CD4-positive, alpha-beta T cell (primary cell): ENCODE measurements around the gene IFT43. TPM values are rescaled to one million over a fixed set of nuclear protein-coding genes. Genes with fewer than 3 reads are reported as not detected.

Experiments used
- ATAC-seq: fragments of 200-7000 bp; cut with Tn5 transposase; one replicate; pipeline ENCODE4 v1.10.0; 2022; ENCODE audit warnings: mild to moderate bottlenecking; ENCODE audit not compliant: poor library complexity
- CTCF ChIA-PET: fragments of 350-600 bp; sonication (Branson Sonifier 250); formaldehyde crosslinking; loops from one replicate; lab custom pipeline; 2021; ENCODE audit warnings: antibody characterized with exemption, inconsistent platforms; lab: Charles Lee
- POLR2A ChIA-PET: fragments of 350-600 bp; sonication (Branson Sonifier 250); formaldehyde crosslinking; loops from one replicate; lab custom pipeline; 2021; ENCODE audit warnings: antibody characterized with exemption, inconsistent platforms; lab: Charles Lee
- DNase-seq, 14 experiments: peaks; one replicate each; pipeline ENCODE4 v3.0.0-alpha.2; 2013 to 2020; ENCODE audit warnings: mixed read lengths in 2 of 14
- H3K27ac ChIP-seq, 2 donors: one replicate each; pipeline versions ENCODE4 v1.5.1 to v1.7.0; 2013; ENCODE audit warnings: low read length in 2 of 2, low read depth in 1 of 2, mild to moderate bottlenecking in 1 of 2
- H3K27me3 ChIP-seq, 2 experiments: 1 replicate in 1 of 2; 2 replicates in 1 of 2; pipeline versions ENCODE4 v1.6.1 to v1.7.0; 2013; ENCODE audit warnings: low read length in 2 of 2, control low read depth in 1 of 2, mild to moderate bottlenecking in 1 of 2, moderate library complexity in 1 of 2; ENCODE audit not compliant: insufficient read depth in 2 of 2, control insufficient read depth in 1 of 2
- H3K36me3 ChIP-seq: one replicate; pipeline ENCODE4 v1.6.1; 2013; ENCODE audit warnings: low read length, control low read depth; ENCODE audit not compliant: insufficient read depth
- H3K4me1 ChIP-seq: one replicate; pipeline ENCODE4 v1.6.1; 2013; ENCODE audit warnings: low read length, control low read depth; ENCODE audit not compliant: insufficient read depth
- H3K4me3 ChIP-seq: one replicate; pipeline ENCODE4 v1.5.1; 2013; ENCODE audit warnings: mild to moderate bottlenecking, low read length, moderate library complexity
- H3K9me3 ChIP-seq, 2 experiments: 1 replicate in 1 of 2; 2 replicates in 1 of 2; pipeline versions ENCODE4 v1.6.1 to v1.7.0; 2013; ENCODE audit warnings: low read length in 2 of 2, mild to moderate bottlenecking in 2 of 2, control low read depth in 1 of 2, moderate library complexity in 1 of 2; ENCODE audit not compliant: control insufficient read depth in 1 of 2, insufficient read depth in 1 of 2
- H3K27ac Mint-ChIP-seq: one replicate; pipeline ENCODE4 v1.8.0; 2020; ENCODE audit warnings: mixed read lengths
- H3K27me3 Mint-ChIP-seq: one replicate; pipeline ENCODE4 v1.8.0; 2021; ENCODE audit warnings: mixed read lengths
- H3K36me3 Mint-ChIP-seq: one replicate; pipeline ENCODE4 v1.8.0; 2021; ENCODE audit warnings: low read depth, mixed read lengths
- H3K4me1 Mint-ChIP-seq: one replicate; pipeline ENCODE4 v1.8.0; 2021; ENCODE audit warnings: low read depth, mixed read lengths
- H3K4me3 Mint-ChIP-seq: one replicate; pipeline ENCODE4 v1.8.0; 2020; ENCODE audit warnings: mild to moderate bottlenecking, mixed read lengths
- H3K9me3 Mint-ChIP-seq: one replicate; pipeline ENCODE4 v1.8.0; 2020; ENCODE audit warnings: mixed read lengths
- CTCF ChIP-seq: fragments of 200-600 bp; IDR thresholded peaks from one replicate; pipeline ENCODE4 v1.8.0; 2022; ENCODE audit warnings: antibody characterized with exemption, mild to moderate bottlenecking
- intact Hi-C, 2 experiments: fragments of 100-400 bp; cut with DNase I in 1 of 2; cut with micrococcal nuclease in 1 of 2; formaldehyde crosslinking; loops; one replicate each; pipeline versions ENCODE4 v1.15.1 to v1.9.0; 2023 to 2025; cut with DNase I, micrococcal nuclease
- total RNA-seq, 174 experiments: library from RNA in 2 of 174; stranded (reverse) in 2 of 174; gene quantifications; one replicate each; pipeline ENCODE4 v1.2.3 and lab custom pipeline; 2021 to 2026

The IFT43 gene
- total RNA-seq, 2 experiments from 2014 or later = 10.0 to 11.1 TPM

DNA sequence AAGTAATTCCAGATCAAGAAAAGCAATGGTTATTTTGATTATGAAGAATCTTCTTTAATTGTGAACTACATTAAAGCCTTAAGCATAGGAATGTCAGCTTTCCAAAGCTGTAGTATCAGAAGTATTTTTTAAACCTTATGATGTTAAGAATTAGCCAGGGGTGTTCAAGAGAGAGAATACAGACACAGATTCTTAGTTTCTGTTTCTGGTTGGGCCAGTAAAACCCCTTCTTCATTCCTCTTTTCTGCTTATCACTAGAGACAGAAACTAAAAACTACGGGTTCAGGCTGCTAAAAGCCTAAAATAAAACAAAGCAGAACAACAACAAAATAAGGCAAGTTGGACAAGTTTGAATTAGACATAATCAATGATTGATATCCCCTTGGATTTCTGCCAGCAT lies 38.2 kb downstream of the IFT43 start:
- no peaks in the 10 kb centered on the region for H3K4me1 ChIP-seq
- peaks cover 5 to 11% of the 10 kb centered on the region in 2 experiments for H3K9me3 ChIP-seq
- H3K4me1 Mint-ChIP-seq = no peaks in the 10 kb centered on the region
- intact Hi-C loops = no loop called here
- H3K36me3 Mint-ChIP-seq = peaks cover 76% of the 10 kb centered on the region
- ATAC-seq = no peak
- POLR2A ChIA-PET = no interaction called here
- no peak overlapping the region for H3K27ac ChIP-seq
- TF ChIP-seq CTCF = no peak
- no peaks in the 10 kb centered on the region for H3K27me3 Mint-ChIP-seq
- H3K4me3 Mint-ChIP-seq = no peak overlapping the region
- peaks cover 8% of the 10 kb centered on the region for H3K36me3 ChIP-seq
- CTCF ChIA-PET = no interaction called here
- H3K27me3 ChIP-seq = no peaks in the 10 kb centered on the region
- no peak for DNase-seq
- no peak overlapping the region for H3K27ac Mint-ChIP-seq
- H3K4me3 ChIP-seq = no peak overlapping the region
- peaks cover 7% of the 10 kb centered on the region for H3K9me3 Mint-ChIP-seq

GRCh38 chr14:76024211-76024907 lies 38.8 kb downstream of the IFT43 start:
- H3K36me3 Mint-ChIP-seq = peaks cover 70% of the 10 kb centered on the region
- no peaks in the 10 kb centered on the region for H3K27me3 ChIP-seq
- no peaks in the 10 kb centered on the region for H3K4me1 ChIP-seq
- peaks cover 3 to 11% of the 10 kb centered on the region in 2 experiments for H3K9me3 ChIP-seq
- POLR2A ChIA-PET = no interaction called here
- no peaks in the 10 kb centered on the region for H3K27me3 Mint-ChIP-seq
- peaks cover 8% of the 10 kb centered on the region for H3K36me3 ChIP-seq
- peaks cover 3% of the 10 kb centered on the region for H3K9me3 Mint-ChIP-seq
- ATAC-seq (no peak), DNase-seq (no peak)
- no peak for TF ChIP-seq CTCF
- no peak overlapping the region for H3K4me3 Mint-ChIP-seq
- intact Hi-C loops = no loop called here
- CTCF ChIA-PET = no interaction called here
- H3K4me3 ChIP-seq = no peak overlapping the region
- H3K4me1 Mint-ChIP-seq = no peaks in the 10 kb centered on the region
- no peak overlapping the region for H3K27ac Mint-ChIP-seq
- H3K27ac ChIP-seq = no peak overlapping the region

DNA sequence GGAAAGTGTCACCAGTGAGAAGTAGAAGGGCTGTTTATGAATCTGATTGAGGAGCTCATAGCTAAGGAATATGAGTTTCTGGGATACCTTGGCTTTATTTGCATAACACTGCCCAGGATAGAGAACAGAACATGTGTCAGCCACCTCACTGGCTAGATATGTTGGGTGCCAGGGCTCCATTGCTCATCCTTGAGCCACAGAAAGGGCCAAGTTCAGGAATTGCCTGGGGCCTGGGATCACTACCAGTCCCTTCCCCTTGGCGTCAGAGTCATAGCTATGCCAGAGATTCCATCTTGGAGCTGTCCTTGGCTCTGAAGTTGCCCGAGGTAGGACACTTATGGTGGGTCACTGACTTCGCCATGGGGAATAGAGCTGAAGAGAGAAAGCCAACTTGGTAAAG lies 49.0 kb downstream of the IFT43 start:
- no peak overlapping the region for H3K4me3 Mint-ChIP-seq
- no peak for ATAC-seq
- H3K36me3 Mint-ChIP-seq = no peaks in the 10 kb centered on the region
- H3K36me3 ChIP-seq = no peaks in the 10 kb centered on the region
- H3K4me3 ChIP-seq = no peak overlapping the region
- DNase-seq = no peak
- H3K27me3 Mint-ChIP-seq = no peaks in the 10 kb centered on the region
- intact Hi-C loops = no loop called here
- POLR2A ChIA-PET = no interaction called here
- H3K4me1 Mint-ChIP-seq = no peaks in the 10 kb centered on the region
- no peak overlapping the region for H3K27ac Mint-ChIP-seq
- H3K27me3 ChIP-seq = no peaks in the 10 kb centered on the region
- CTCF ChIA-PET = no interaction called here
- H3K27ac ChIP-seq = no peak overlapping the region
- H3K4me1 ChIP-seq = no peaks in the 10 kb centered on the region
- H3K9me3 Mint-ChIP-seq = no peaks in the 10 kb centered on the region
- H3K9me3 ChIP-seq = no peaks in the 10 kb centered on the region
- TF ChIP-seq CTCF = no peak
